GM12865 (cell line): Measurements from ENCODE around the gene ERC1.
"Not testable (repeated sequence)": the region's sequence is repeated elsewhere in the genome, so short reads cannot be mapped to it uniquely, and the experiment has no call there.

ENCODE experiments used
- DNase-seq: peaks from one replicate; pipeline ENCODE4 v3.0.0; 2010; ENCODE audit warnings: low read depth
- H3K4me3 ChIP-seq: 2 replicates; pipeline ENCODE4 v1.5.1; 2011; ENCODE audit warnings: mild to moderate bottlenecking, low read depth, low read length, control low read depth
- CTCF ChIP-seq: IDR thresholded peaks from 2 replicates; pipeline ENCODE4 v1.5.1; 2011; ENCODE audit warnings: low read length, control low read depth, low read depth, inconsistent platforms; ENCODE audit not compliant: insufficient read depth; ENCODE audit errors: missing control alignments

Gene ERC1

GRCh38 chr12:1044199-1044598 is 53.2 kb downstream of the ERC1 start:
- no peak overlapping the region for H3K4me3 ChIP-seq
- DNase-seq: no peak
- no peak for TF ChIP-seq CTCF

DNA sequence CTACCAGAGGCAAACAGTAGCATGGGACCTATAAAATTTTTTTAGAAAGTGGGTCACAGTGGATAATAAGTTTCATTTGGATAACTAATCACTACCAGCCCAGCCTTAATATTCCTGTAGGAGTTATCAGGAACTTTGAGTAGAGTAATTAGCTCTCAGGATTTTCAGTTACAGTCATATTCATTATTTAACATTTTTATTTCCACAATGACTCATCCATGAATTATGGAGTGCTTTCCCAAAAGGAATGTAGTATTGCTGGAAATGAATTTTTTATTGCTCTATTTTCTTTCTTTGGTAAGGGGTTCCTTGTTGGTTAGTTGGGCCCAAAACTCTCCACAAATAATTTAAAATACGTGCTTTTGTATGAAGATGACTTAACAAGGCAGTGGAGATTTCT is 53.7 kb downstream of the ERC1 start:
- H3K4me3 ChIP-seq: no peak overlapping the region
- no peak for DNase-seq
- no peak for TF ChIP-seq CTCF

- no peak for DNase-seq
- no peak for TF ChIP-seq CTCF
- H3K4me3 ChIP-seq: no peak overlapping the region
Measured at GRCh38 chr12:1046727-1047126, 55.7 kb downstream of the ERC1 start.

GRCh38 chr12:1047898-1048660 is 57.1 kb downstream of the ERC1 start:
- H3K4me3 ChIP-seq: no peak overlapping the region
- TF ChIP-seq CTCF: no peak
- no peak for DNase-seq

GRCh38 chr12:1050059-1050707 is 59.2 kb downstream of the ERC1 start:
- no peak for DNase-seq
- no peak overlapping the region for H3K4me3 ChIP-seq
- no peak for TF ChIP-seq CTCF

DNA sequence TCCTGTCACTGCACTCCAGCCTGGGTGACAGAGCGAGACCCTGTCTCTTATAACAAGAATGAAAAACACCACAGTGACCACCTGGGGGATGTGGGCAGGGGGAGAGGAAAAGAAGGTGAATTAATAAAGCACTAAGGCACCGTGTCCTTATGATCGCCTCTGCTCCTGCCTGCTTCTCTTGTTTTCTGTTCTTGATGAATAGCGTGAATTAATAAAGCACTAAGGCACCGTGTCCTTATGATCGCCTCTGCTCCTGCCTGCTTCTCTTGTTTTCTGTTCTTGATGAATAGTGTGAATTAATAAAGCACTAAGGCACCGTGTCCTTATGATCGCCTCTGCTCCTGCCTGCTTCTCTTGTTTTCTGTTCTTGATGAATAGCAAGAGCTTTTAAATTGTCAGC is 60.6 kb downstream of the ERC1 start:
- not testable (repeated sequence) for DNase-seq, H3K4me3 ChIP-seq

- H3K4me3 ChIP-seq: no peak overlapping the region
- DNase-seq: no peak
- TF ChIP-seq CTCF: no peak
Measured at GRCh38 chr12:1053690-1054089, 62.7 kb downstream of the ERC1 start.
